IMR-90 (cell line): ENCODE measurements around the gene PLAC9. TPM values are rescaled to one million over a fixed set of nuclear protein-coding genes. Genes with fewer than 3 reads are reported as not detected.

ENCODE experiments used
- ATAC-seq: fragments of 200-7000 bp; cut with Tn5 transposase; 2 replicates; pipeline ENCODE4 v1.9.1; 2020; ENCODE audit warnings: low read depth, mild to moderate bottlenecking, moderate library complexity
- BruUV-seq: library from RNA; stranded (reverse); fragments of 400-500 nt; replicated peaks from 2 replicates; lab custom pipeline; 2021; lab: Mats Ljungman, UMichigan
- CTCF ChIA-PET: fragments of 300-600 bp; formaldehyde crosslinking; extraction: SDS; loops from one replicate; lab custom pipeline; 2021; ENCODE audit warnings: antibody characterized with exemption; lab: Yijun Ruan, JAX
- POLR2A ChIA-PET: fragments of 300-600 bp; sonication (Branson Sonifier 250); formaldehyde crosslinking; loops from one replicate; lab custom pipeline; 2022; ENCODE audit warnings: antibody characterized with exemption; ENCODE audit not compliant: unreplicated experiment; lab: Charles Lee
- DNase-seq: peaks from one replicate; pipeline ENCODE4 v3.0.0; 2013
- H2AFZ ChIP-seq: replicated peaks from 2 replicates; pipeline ENCODE3; 2013; ENCODE audit warnings: low read length, mild to moderate bottlenecking; ENCODE audit not compliant: poor library complexity
- H2AK5ac ChIP-seq: 2 replicates; pipeline ENCODE4 v1.6.1; 2013; ENCODE audit warnings: low read depth, low read length, inconsistent platforms
- H2AK9ac ChIP-seq: replicated peaks from 2 replicates; pipeline ENCODE3; 2013; ENCODE audit warnings: mild to moderate bottlenecking, low read depth, low read length, moderate library complexity; ENCODE audit not compliant: poor library complexity
- H2BK120ac ChIP-seq: 2 replicates; pipeline ENCODE4 v1.6.1; 2013; ENCODE audit warnings: low read depth, low read length, inconsistent platforms
- H2BK15ac ChIP-seq: 3 replicates; pipeline ENCODE4 v1.6.1; 2013; ENCODE audit warnings: low read depth, low read length, inconsistent platforms
- H2BK20ac ChIP-seq: 2 replicates; pipeline ENCODE4 v1.6.1; 2013; ENCODE audit warnings: low read depth, mild to moderate bottlenecking, inconsistent platforms, low read length, moderate library complexity
- H2BK5ac ChIP-seq: 2 replicates; pipeline ENCODE4 v1.6.1; 2013; ENCODE audit warnings: mild to moderate bottlenecking, low read depth, low read length, inconsistent platforms; ENCODE audit not compliant: poor library complexity, severe bottlenecking
- H3K14ac ChIP-seq: replicated peaks from 2 replicates; pipeline ENCODE4 v1.6.1; 2013; ENCODE audit warnings: low read depth, low read length, inconsistent platforms
- H3K18ac ChIP-seq: 2 replicates; pipeline ENCODE4 v1.6.1; 2013; ENCODE audit warnings: low read depth, low read length, control low read depth
- H3K23ac ChIP-seq: 2 replicates; pipeline ENCODE4 v1.6.1; 2013; ENCODE audit warnings: low read depth, low read length, inconsistent platforms
- H3K27ac ChIP-seq: 2 replicates; pipeline ENCODE4 v1.5.1; 2013; ENCODE audit warnings: mild to moderate bottlenecking, control low read depth, low read length; ENCODE audit not compliant: insufficient read depth
- H3K27me3 ChIP-seq: 2 replicates; pipeline ENCODE4 v1.6.1; 2013; ENCODE audit warnings: low read length; ENCODE audit not compliant: control insufficient read depth, insufficient read depth
- H3K36me3 ChIP-seq: 2 replicates; pipeline ENCODE4 v1.6.1; 2013; ENCODE audit warnings: low read length, mixed read lengths; ENCODE audit not compliant: control insufficient read depth, insufficient read depth
- H3K4ac ChIP-seq: 2 replicates; pipeline ENCODE4 v1.6.1; 2013; ENCODE audit warnings: low read depth, low read length, inconsistent platforms
- H3K4me1 ChIP-seq: 2 replicates; pipeline ENCODE4 v1.6.1; 2013; ENCODE audit warnings: low read length, mixed read lengths; ENCODE audit not compliant: control insufficient read depth, insufficient read depth
- H3K4me2 ChIP-seq: 2 replicates; pipeline ENCODE4 v1.6.1; 2013; ENCODE audit warnings: low read depth, mild to moderate bottlenecking, control low read depth, low read length, moderate library complexity
- H3K4me3 ChIP-seq: 2 replicates; pipeline ENCODE4 v1.5.1; 2013; ENCODE audit warnings: low read depth, mild to moderate bottlenecking, control low read depth, low read length, moderate library complexity; ENCODE audit not compliant: insufficient read depth
- H3K56ac ChIP-seq: 2 replicates; pipeline ENCODE4 v1.6.1; 2013; ENCODE audit warnings: low read length, inconsistent platforms; ENCODE audit not compliant: insufficient read depth; ENCODE audit errors: extremely low read depth
- H3K79me1 ChIP-seq, 2 experiments: 2 replicates each; pipeline ENCODE4 v1.6.1; 2013; ENCODE audit warnings: low read length in 2 of 2, inconsistent platforms in 1 of 2, low read depth in 1 of 2
- H3K9ac ChIP-seq: 2 replicates; pipeline ENCODE4 v1.6.1; 2013; ENCODE audit warnings: low read depth, low read length, control low read depth
- H3K9me1 ChIP-seq: 2 replicates; pipeline ENCODE4 v1.6.1; 2013; ENCODE audit warnings: low read length, inconsistent platforms; ENCODE audit not compliant: insufficient read depth
- H3K9me3 ChIP-seq: 2 replicates; pipeline ENCODE4 v1.6.1; 2013; ENCODE audit warnings: low read length; ENCODE audit not compliant: control insufficient read depth, insufficient read depth
- H4K20me1 ChIP-seq: 2 replicates; pipeline ENCODE4 v1.6.1; 2013; ENCODE audit warnings: low read length, inconsistent platforms; ENCODE audit not compliant: insufficient read depth
- H4K5ac ChIP-seq: 2 replicates; pipeline ENCODE4 v1.6.1; 2013; ENCODE audit warnings: mild to moderate bottlenecking, low read depth, low read length, control low read depth
- H4K8ac ChIP-seq, 2 experiments: 2 replicates each; pipeline ENCODE4 v1.6.1; 2013; ENCODE audit warnings: low read depth in 2 of 2, low read length in 2 of 2, control low read depth in 1 of 2, inconsistent platforms in 1 of 2
- H4K91ac ChIP-seq: 2 replicates; pipeline ENCODE4 v1.6.1; 2013; ENCODE audit warnings: low read depth, low read length, inconsistent platforms; ENCODE audit not compliant: insufficient read depth
- BHLHE40 ChIP-seq: fragments of 150-350 bp; IDR thresholded peaks from 2 replicates; pipeline ENCODE4 v1.6.1; 2016; ENCODE audit warnings: mild to moderate bottlenecking, low read depth, low read length
- CEBPB ChIP-seq: IDR thresholded peaks from 2 replicates; pipeline ENCODE4 v1.6.1; 2012; ENCODE audit warnings: low read depth, low read length, improper control_type of control experiment
- CTCF ChIP-seq: conservative IDR thresholded peaks from 2 replicates; pipeline ENCODE4 v1.5.1; 2012; ENCODE audit warnings: mild to moderate bottlenecking, low read depth, low read length, improper control_type of control experiment
- ELK1 ChIP-seq: fragments of 150-350 bp; IDR thresholded peaks from 2 replicates; pipeline ENCODE4 v1.6.1; 2016; ENCODE audit warnings: low read depth, mild to moderate bottlenecking, low read length, moderate library complexity, borderline replicate concordance
- FOS ChIP-seq: fragments of 150-350 bp; IDR thresholded peaks from 2 replicates; pipeline ENCODE4 v1.6.1; 2016; ENCODE audit warnings: low read depth, low read length
- MAFK ChIP-seq: IDR thresholded peaks from 2 replicates; pipeline ENCODE4 v1.6.1; 2012; ENCODE audit warnings: low read depth, low read length, improper control_type of control experiment
- MAZ ChIP-seq: IDR thresholded peaks from 2 replicates; pipeline ENCODE4 v1.6.1; 2012; ENCODE audit warnings: low read depth, mild to moderate bottlenecking, low read length, improper control_type of control experiment, moderate library complexity, borderline replicate concordance
- MXI1 ChIP-seq: IDR thresholded peaks from 2 replicates; pipeline ENCODE4 v1.6.1; 2012; ENCODE audit warnings: low read depth, mild to moderate bottlenecking, low read length, moderate library complexity, borderline replicate concordance
- NFE2L2 ChIP-seq: fragments of 150-350 bp; IDR thresholded peaks from 2 replicates; pipeline ENCODE4 v1.6.1; 2016; ENCODE audit warnings: low read depth, mild to moderate bottlenecking, low read length
- POLR2A ChIP-seq: IDR thresholded peaks from 2 replicates; pipeline ENCODE4 v1.6.1; 2012; ENCODE audit warnings: mild to moderate bottlenecking, low read depth, low read length
- RAD21 ChIP-seq: IDR thresholded peaks from 2 replicates; pipeline ENCODE4 v1.6.1; 2012; ENCODE audit warnings: low read length, improper control_type of control experiment
- RCOR1 ChIP-seq: IDR thresholded peaks from 2 replicates; pipeline ENCODE4 v1.6.1; 2012; ENCODE audit warnings: mild to moderate bottlenecking, low read length, improper control_type of control experiment; ENCODE audit not compliant: insufficient replicate concordance
- RFX5 ChIP-seq: IDR thresholded peaks from 2 replicates; pipeline ENCODE4 v1.8.0; 2012; ENCODE audit warnings: low read depth, mild to moderate bottlenecking, low read length, moderate library complexity
- SMC3 ChIP-seq: fragments of 150-350 bp; IDR thresholded peaks from 2 replicates; pipeline ENCODE4 v1.6.1; 2016; ENCODE audit warnings: low read depth, mild to moderate bottlenecking, antibody characterized with exemption, low read length, moderate library complexity
- USF2 ChIP-seq: fragments of 150-350 bp; IDR thresholded peaks from 2 replicates; pipeline ENCODE4 v1.6.1; 2017; ENCODE audit warnings: mild to moderate bottlenecking, antibody characterized with exemption, low read length, low read depth
- WGBS, 2 experiments: methylation state at CpG; one replicate each; pipeline versions ENCODE4 v1.1.5 to v1.1.7; 2013; ENCODE audit warnings: missing lambda C conversion rate in 2 of 2; ENCODE audit not compliant: insufficient read length in 1 of 2; ENCODE audit errors: extremely low coverage in 2 of 2; 5-methylcytosine and 5-hydroxymethylcytosine counted together
- dilution Hi-C: fragments of 300-500 bp; cut with HindIII; formaldehyde crosslinking; loops from one replicate; pipeline ENCODE4 v1.14.3; 2018; ENCODE audit warnings: low sequenced_read_pairs; ENCODE audit not compliant: unreplicated experiment
- in situ Hi-C: fragments of 300-500 bp; cut with MboI; formaldehyde crosslinking; loops from 3 replicates; pipeline ENCODE4 v1.14.3; 2019; ENCODE audit warnings: low sequenced_read_pairs, inconsistent platforms, mixed read lengths
- intact Hi-C: fragments of 100-400 bp; cut with micrococcal nuclease; formaldehyde crosslinking; loops from 2 replicates; pipeline ENCODE4 v1.10.0; 2022
- polyA plus RNA-seq, 3 experiments: library from polyadenylated mRNA; depleted of rRNA; stranded (reverse); fragments of >200 nt; gene quantifications; 2 replicates each; pipeline ENCODE4 v1.2.3, GENCODE V29; 2012; ENCODE audit warnings: low replicate concordance in 1 of 3
- total RNA-seq: library from RNA; depleted of rRNA; stranded (reverse); fragments of >200 nt; gene quantifications from 2 replicates; pipeline ENCODE4 v1.2.3, GENCODE V29; 2012

Gene PLAC9
- total and polyA plus RNA-seq, 2 of the 4 experiments (the other 2 are of a cell fraction) = 1.6 to 12.2 TPM

- Histone ChIP-seq H4K20me1 (peaks cover 68% of the 10 kb centered on the region), H2AFZ (no peak overlapping the region), H3K4me3 (no peak overlapping the region), H3K9ac (no peak overlapping the region), H3K79me1 (peaks cover 52 to 94% of the 10 kb centered on the region in 2 experiments), H3K4me1 (peaks cover 14% of the 10 kb centered on the region), H2BK15ac (no peak overlapping the region), H3K27me3 (no peaks in the 10 kb centered on the region), H3K4ac (no peak overlapping the region), H4K8ac (no peak overlapping the region), H2AK5ac (no peak overlapping the region), H2BK120ac (no peak overlapping the region), H3K36me3 (peaks cover 34% of the 10 kb centered on the region), H3K9me1 (peaks cover 35% of the 10 kb centered on the region), H4K5ac (no peak overlapping the region), H2BK5ac (no peak overlapping the region), H3K56ac (no peak overlapping the region), H2AK9ac (peak overlapping the region; percentile 23), H3K23ac (no peak overlapping the region), H3K14ac (no peak overlapping the region), H4K91ac (no peak overlapping the region), H2BK20ac (no peak overlapping the region), H3K9me3 (no peaks in the 10 kb centered on the region), H3K27ac (no peak overlapping the region), H3K4me2 (no peak overlapping the region), H3K18ac (no peak overlapping the region)
- dilution Hi-C loops = no loop called here
- CTCF ChIA-PET = no interaction called here
- intact Hi-C loops = no loop called here
- 100% methylated on average over 2 of the region's 15 CpGs; no CpG with 5 or more reads in 1 of the 2 experiments for WGBS, 2 experiments
- BruUV-seq = no TSS peak
- POLR2A ChIA-PET = no interaction called here
- DNase-seq (no peak), ATAC-seq (no peak)
- in situ Hi-C loops = loop anchor here (25.0 kb wide), 1 partner anchor 287 kb away; the partner anchor contains the start of gene TSPAN14
- no peak for TF ChIP-seq RFX5
- no peak for TF ChIP-seq MAFK
- no peak for TF ChIP-seq POLR2A
- no peak for TF ChIP-seq SMC3
- TF ChIP-seq USF2 = no peak
- no peak for TF ChIP-seq BHLHE40
- no peak for TF ChIP-seq NFE2L2
- no peak for TF ChIP-seq MXI1
- TF ChIP-seq RCOR1 = no peak
- TF ChIP-seq CTCF = no peak
- no peak for TF ChIP-seq ELK1
- TF ChIP-seq MAZ = no peak
- no peak for TF ChIP-seq CEBPB
- TF ChIP-seq RAD21 = no peak
- TF ChIP-seq FOS = no peak
Observed at GRCh38 chr10:80174641-80175395, 42.3 kb downstream of the PLAC9 start.
